ENCODE data around the gene ADAT1.

ADAT1 gene

DNA sequence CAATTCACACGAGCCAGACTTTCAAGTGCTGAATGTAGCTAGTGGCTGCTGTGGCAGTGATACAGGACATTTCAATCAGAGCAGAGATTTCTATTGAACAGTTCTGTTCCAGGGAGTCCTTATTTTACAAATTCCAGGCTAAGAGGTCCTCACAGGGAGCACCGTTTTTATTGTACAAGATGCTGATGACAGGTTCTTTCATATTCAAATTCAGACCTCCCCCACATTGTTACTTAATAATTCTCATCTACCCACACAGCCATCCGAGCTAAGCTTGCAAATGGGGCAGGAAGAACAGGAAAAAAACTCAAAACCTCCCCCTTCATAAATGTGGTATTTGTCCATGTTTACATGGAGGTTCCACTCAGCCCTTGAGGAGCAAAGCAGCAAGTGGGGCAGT, 47.1 kb downstream of the ADAT1 start:
- DNase-seq = no peak

GRCh38 chr16:75573955-75574354, 49.1 kb downstream of the ADAT1 start:
- no peak for DNase-seq

DNA sequence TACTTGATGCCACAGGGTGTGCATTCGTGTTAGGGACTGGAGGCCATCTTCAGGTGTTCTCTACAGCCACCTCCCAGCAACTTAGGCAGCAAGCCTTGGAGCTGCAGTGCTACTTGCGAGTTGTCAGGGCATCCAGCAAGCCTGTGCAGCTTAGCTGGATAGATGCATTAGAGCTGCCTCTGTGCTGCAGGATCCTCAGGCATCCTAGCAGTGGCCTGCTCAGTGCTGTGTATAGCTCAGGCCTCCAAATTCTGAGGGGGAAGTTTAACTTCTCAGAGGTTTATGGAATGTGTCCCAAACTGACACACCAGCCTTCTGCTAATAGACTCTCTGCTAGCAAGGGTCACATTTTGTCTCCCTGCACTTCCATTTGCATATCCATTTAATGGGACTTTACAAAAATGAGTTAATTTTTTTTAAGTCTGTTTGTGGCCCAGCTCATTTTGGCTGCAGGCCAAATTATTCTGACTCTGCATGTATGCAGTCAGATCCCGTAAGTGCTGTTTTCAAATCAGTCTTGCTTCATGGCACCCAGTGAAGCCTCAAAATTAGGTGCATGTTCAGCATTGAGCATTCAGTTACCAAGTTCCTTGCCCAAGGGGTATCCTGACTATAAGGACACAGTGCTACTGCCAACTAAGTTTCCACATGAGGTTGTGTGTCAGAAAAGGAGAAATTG, 50.1 kb downstream of the ADAT1 start:
- no peak for DNase-seq

- DNase-seq = no peak
Observed at GRCh38 chr16:75570396-75571065, 52.5 kb downstream of the ADAT1 start.

GRCh38 chr16:75567911-75568310, 55.2 kb downstream of the ADAT1 start:
- DNase-seq = no peak

DNA sequence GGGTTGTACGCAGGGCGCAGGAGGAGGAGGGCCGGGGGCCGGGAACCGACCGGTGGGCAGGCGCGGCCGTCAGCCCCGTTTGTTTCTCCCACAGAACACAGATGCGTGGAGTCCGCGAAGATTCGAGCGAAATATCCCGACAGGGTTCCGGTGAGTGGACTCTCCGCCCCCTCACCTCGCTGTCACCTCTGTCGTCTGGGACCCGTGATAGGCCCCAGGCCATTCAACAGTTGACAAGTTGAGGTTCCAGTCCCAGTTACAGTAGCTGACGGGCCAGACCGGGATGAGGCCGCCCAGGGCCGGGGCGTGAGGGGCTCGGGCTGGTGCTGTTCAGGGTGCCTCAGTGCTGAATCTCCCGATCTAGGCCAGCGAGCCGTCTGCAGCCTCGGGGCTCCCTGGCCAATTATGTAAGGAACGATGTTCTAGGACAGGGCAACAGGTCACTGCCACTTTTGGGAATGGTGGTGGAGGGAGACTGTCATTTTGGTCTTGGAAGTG, 56.3 kb downstream of the ADAT1 start:
- DNase-seq = no peak

DNA sequence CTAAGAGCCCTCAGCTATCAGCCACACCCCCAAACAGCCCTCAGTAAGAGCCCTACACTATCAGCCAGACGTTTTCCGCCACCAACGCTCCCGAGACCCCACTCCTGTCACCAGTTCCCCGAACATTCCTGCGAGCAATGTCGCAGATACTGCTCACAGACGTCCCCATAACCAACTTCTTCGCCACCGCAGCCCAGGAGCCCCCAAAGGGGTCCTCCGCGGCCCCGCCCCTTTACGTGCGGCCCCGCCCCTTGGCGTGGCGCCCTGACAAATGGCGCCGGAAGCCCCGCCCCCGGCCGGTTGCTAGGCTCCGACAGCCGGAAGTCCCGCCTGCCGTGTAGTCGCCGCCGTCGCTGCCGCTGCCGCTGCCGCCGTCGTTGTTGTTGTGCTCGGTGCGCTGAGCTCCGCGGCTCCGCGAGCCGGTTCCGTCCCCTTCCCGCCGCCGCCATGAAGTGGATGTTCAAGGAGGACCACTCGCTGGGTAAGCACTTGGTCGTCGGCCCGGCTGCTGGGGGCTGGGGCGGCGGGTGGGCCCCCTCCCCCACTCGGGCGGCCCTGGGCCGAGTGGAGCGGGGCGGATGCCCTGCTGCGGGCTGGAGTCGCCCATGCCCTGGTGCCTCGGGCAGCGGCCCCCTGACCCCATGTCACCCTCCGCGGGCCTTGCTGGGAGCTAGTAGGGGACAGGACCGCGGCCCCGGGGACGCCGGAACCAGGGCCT, 56.9 kb downstream of the ADAT1 start, which contains the start of gene GABARAPL2:
Gene GABARAPL2, plus strand, starts transcription at position 340 of the 718 bp plus-strand sequence. Its CDS starts 108 bp downstream, at position 448.
- DNase-seq = peak; percentile 72

GRCh38 chr16:75565640-75566039, 57.4 kb downstream of the ADAT1 start:
- DNase-seq = no peak

GRCh38 chr16:75559564-75560372, 63.3 kb downstream of the ADAT1 start:
- DNase-seq = peak; percentile 25

DNA sequence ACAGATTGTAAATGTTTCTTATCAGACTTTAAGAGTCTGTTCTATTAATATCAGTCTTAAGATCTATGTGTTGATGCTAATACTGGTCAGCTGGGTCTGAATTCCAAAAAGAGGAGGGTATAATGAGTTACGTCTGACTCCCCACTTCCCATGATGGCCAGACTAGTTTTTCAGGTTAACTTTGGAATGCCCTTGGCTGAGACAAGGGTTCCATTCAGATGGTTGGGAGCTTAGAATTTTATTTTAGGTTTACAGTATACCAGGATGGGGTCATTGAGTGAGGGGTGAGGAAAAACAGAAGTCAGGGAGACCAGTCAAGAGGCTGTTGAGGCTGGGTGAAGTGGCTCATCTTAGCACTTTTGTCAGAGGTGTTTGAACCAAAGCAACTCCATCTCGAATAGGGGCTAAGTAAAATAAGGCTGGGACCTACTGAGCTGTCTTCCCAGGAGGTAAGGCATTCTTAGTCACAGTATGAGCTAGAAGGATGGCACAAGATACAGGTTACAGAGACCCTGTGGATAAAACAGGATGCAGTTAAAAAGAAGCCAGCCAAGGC, 64.2 kb downstream of the ADAT1 start:
- DNase-seq = no peak

DNA sequence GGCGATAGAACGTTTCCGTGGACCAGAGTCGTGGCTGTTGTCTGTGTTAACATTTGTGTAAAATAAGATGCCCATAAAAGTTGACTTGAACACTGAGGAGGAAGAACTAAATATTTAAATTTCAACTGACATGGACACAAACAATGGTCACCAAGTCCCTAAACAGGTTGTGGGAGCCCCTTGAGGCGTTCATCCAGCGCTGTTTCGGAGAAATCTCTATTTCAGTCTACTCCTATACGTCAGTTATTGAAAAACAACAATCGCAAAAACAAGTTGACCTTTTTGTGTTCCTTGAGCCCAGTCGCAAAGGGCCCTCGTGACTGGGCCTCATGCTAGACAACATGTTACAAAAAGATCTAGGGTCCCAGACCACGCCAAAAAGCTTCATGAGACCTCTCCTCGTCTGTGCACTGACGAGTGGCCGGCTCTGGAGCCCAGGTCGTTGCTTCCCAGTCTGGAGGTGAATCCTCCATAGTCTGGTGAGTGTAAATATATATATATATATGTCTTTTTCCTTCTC, 66.6 kb downstream of the ADAT1 start:
- no peak for DNase-seq

GRCh38 chr16:75555707-75556430, 67.2 kb downstream of the ADAT1 start, which contains the start of gene TMEM231:
TSS of gene TMEM231 (minus strand) at chr16:75556252. CDS start at chr16:75556209, 43 bp downstream.
- peak; percentile 92 for DNase-seq

- peak; percentile 89 for DNase-seq
Observed at GRCh38 chr16:75555213-75555706, 67.8 kb downstream of the ADAT1 start.

DNA sequence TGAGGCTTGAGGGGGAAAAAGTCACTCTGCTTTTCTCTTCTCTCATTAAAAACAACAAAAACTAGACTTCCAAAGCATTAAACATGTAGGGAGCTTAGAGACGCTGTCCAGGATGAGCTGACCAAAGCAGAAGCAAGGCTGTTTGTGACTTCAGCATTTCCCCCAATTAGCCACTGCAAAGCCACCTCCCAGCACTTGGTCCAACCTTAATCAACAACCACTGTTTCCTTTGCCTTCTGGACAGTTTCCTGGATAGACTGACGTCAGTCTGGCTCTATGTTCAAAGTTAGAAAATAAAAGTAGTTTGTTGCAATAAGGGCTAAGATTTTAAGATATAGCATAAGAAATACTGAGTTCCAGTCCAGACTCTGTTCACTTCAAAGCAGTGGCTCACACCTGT, 70.1 kb downstream of the ADAT1 start:
- DNase-seq = no peak

GRCh38 chr16:75550211-75550662, 72.8 kb downstream of the ADAT1 start:
- DNase-seq = peak; percentile 14

All from fibroblast of skin of right quadriceps (primary cell).